ENCODE measurements around the gene MYO5B.

GRCh38 chr18:49859021-49859359 lies 336.0 kb downstream of the MYO5B start:
- no peak for TF ChIP-seq CTCF (IDR thresholded peaks at IDR 0.05)
- TF ChIP-seq EP300 (IDR thresholded peaks at IDR 0.05), result no peak
- no peak for TF ChIP-seq POLR2A (IDR thresholded peaks at IDR 0.05)
